Hepatocyte (in vitro differentiated cells): Measurements from ENCODE around the gene ABCA10. TPM values are rescaled to one million over a fixed set of nuclear protein-coding genes. Genes with fewer than 3 reads are reported as not detected.

Experiments
- DNase-seq: peaks from one replicate; pipeline ENCODE4 v3.0.0-alpha.2; 2016; ENCODE audit warnings: low spot score
- H2AFZ ChIP-seq: fragments of 200-600 bp; sonication (generic); 2 replicates; pipeline ENCODE4 v1.6.0; 2016; ENCODE audit warnings: antibody characterized with exemption, mild to moderate bottlenecking
- H3K27ac ChIP-seq: fragments of 200-600 bp; sonication (generic); 2 replicates; pipeline ENCODE4 v1.5.1; 2016; ENCODE audit warnings: mild to moderate bottlenecking
- H3K27me3 ChIP-seq: fragments of 200-600 bp; sonication (generic); 2 replicates; pipeline ENCODE4 v1.6.1; 2016
- H3K36me3 ChIP-seq: fragments of 200-600 bp; sonication (generic); replicated peaks from 2 replicates; pipeline ENCODE4 v1.5.1; 2016; ENCODE audit warnings: low read depth; ENCODE audit not compliant: insufficient read depth
- H3K4me1 ChIP-seq: fragments of 200-600 bp; sonication (generic); 2 replicates; pipeline ENCODE4 v1.5.1; 2016; ENCODE audit warnings: mild to moderate bottlenecking, moderate library complexity; ENCODE audit not compliant: insufficient read depth
- H3K4me2 ChIP-seq: fragments of 200-600 bp; sonication (generic); 2 replicates; pipeline ENCODE4 v1.6.0; 2016
- H3K4me3 ChIP-seq: fragments of 200-600 bp; sonication (generic); 2 replicates; pipeline ENCODE4 v1.5.1; 2016; ENCODE audit warnings: mild to moderate bottlenecking
- H3K79me2 ChIP-seq: fragments of 200-600 bp; sonication (generic); 2 replicates; pipeline ENCODE4 v1.6.0; 2017; ENCODE audit warnings: mild to moderate bottlenecking
- H3K9me2 ChIP-seq: fragments of 200-600 bp; sonication (generic); replicated peaks from 2 replicates; pipeline ENCODE4 v1.6.0; 2017; ENCODE audit warnings: mild to moderate bottlenecking; ENCODE audit not compliant: insufficient read depth
- H3K9me3 ChIP-seq: fragments of 200-600 bp; sonication (generic); 2 replicates; pipeline ENCODE4 v1.5.1; 2016; ENCODE audit warnings: low read depth, mild to moderate bottlenecking
- H4K20me1 ChIP-seq: fragments of 200-600 bp; sonication (generic); 2 replicates; pipeline ENCODE4 v1.6.0; 2016; ENCODE audit warnings: mild to moderate bottlenecking; ENCODE audit not compliant: insufficient read depth, poor library complexity, severe bottlenecking
- EZH2 ChIP-seq: fragments of 200-600 bp; sonication (generic); IDR thresholded peaks from 2 replicates; pipeline ENCODE4 v1.6.1; 2016; ENCODE audit warnings: antibody characterized with exemption, mild to moderate bottlenecking, borderline replicate concordance
- EZH2phosphoT487 ChIP-seq: fragments of 200-600 bp; sonication (generic); IDR thresholded peaks from one replicate; pipeline ENCODE4 v1.6.1; 2018; ENCODE audit warnings: antibody characterized with exemption, mild to moderate bottlenecking, low read depth, moderate library complexity; ENCODE audit not compliant: unreplicated experiment, severe bottlenecking
- WGBS: methylation state at CpG from one replicate; pipeline ENCODE4 v1.1.6; 2016; ENCODE audit warnings: low lambda C conversion rate; ENCODE audit errors: missing lambda C conversion rate; 5-methylcytosine and 5-hydroxymethylcytosine counted together
- polyA plus RNA-seq: library from polyadenylated mRNA; unstranded; fragments of >200 nt; fragmentation: Nextera tagmentation; extraction: Ambion mirVana; gene quantifications from 2 replicates; pipeline ENCODE4 v1.2.1, GENCODE V29; 2016
- total RNA-seq: library from RNA; depleted of rRNA; stranded (reverse); fragments of >200 nt; gene quantifications from 2 replicates; pipeline ENCODE4 v1.2.3, GENCODE V29; 2014
- TF ChIP-seq, protein P1 (sequence below): fragments of 200-600 bp; sonication (generic); IDR thresholded peaks from 2 replicates; pipeline ENCODE4 v1.5.1; 2016; ENCODE audit warnings: antibody characterized with exemption, mild to moderate bottlenecking; ENCODE audit not compliant: poor library complexity

Gene ABCA10
- total and polyA plus RNA-seq, 2 experiments from 2014 or later: 4.7 TPM; not detected in 1

DNA sequence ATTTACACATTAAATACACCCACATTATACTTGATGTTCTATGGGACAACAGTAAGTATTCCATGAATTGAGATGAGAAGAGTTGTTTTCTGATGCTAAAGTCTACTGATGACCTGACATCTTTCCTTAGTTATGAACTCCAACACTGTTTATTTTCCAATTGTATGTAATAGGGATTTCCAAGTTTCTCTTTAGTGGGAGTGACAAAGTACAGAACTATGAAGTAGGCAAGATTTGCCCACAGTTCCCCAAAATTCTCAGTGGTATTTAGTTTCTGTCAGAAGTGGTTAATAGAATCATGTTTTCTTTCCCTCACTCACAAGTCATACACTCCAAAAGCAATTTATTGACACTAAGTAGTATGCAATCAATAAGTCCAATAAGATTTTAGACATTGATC lies 64.4 kb downstream of the ABCA10 start:
- Histone ChIP-seq H4K20me1 (no peaks in the 10 kb centered on the region), H3K36me3 (no peaks in the 10 kb centered on the region), H3K4me2 (no peak overlapping the region), H3K79me2 (no peaks in the 10 kb centered on the region), H3K4me1 (no peaks in the 10 kb centered on the region), H3K4me3 (no peak overlapping the region), H3K9me2 (no peaks in the 10 kb centered on the region), H3K9me3 (no peaks in the 10 kb centered on the region), H3K27ac (no peak overlapping the region), H2AFZ (no peak overlapping the region), H3K27me3 (no peaks in the 10 kb centered on the region)
- TF ChIP-seq, protein P1, sequence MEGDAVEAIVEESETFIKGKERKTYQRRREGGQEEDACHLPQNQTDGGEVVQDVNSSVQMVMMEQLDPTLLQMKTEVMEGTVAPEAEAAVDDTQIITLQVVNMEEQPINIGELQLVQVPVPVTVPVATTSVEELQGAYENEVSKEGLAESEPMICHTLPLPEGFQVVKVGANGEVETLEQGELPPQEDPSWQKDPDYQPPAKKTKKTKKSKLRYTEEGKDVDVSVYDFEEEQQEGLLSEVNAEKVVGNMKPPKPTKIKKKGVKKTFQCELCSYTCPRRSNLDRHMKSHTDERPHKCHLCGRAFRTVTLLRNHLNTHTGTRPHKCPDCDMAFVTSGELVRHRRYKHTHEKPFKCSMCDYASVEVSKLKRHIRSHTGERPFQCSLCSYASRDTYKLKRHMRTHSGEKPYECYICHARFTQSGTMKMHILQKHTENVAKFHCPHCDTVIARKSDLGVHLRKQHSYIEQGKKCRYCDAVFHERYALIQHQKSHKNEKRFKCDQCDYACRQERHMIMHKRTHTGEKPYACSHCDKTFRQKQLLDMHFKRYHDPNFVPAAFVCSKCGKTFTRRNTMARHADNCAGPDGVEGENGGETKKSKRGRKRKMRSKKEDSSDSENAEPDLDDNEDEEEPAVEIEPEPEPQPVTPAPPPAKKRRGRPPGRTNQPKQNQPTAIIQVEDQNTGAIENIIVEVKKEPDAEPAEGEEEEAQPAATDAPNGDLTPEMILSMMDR: no peak
- TF ChIP-seq EZH2: no peak
- no peak for TF ChIP-seq EZH2phosphoT487
- DNase-seq: no peak

DNA sequence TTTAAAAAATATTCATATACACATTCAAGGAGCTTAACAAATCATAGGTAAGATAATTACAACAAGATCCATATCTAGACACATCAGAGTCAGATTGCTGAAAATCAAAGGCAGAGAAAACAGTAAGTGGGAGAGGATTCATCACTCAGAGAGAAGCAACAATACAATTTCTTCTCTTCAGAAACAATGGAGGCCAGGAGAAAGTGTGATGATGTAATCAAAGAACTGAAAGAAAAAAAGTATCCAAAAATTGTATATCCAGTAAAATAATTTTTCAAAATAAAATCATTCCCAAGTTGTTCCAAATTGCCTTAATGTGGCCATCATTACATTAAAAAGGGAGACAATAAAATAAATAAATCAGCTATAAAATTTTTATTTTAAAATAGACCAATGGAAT lies 69.2 kb downstream of the ABCA10 start:
- H3K27ac ChIP-seq: no peak overlapping the region
- no peak overlapping the region for H3K4me2 ChIP-seq
- no peaks in the 10 kb centered on the region for H3K36me3 ChIP-seq
- H3K79me2 ChIP-seq: no peaks in the 10 kb centered on the region
- no peak overlapping the region for H3K4me3 ChIP-seq
- no peaks in the 10 kb centered on the region for H3K9me2 ChIP-seq
- no peak overlapping the region for H2AFZ ChIP-seq
- no peaks in the 10 kb centered on the region for H3K4me1 ChIP-seq
- H3K9me3 ChIP-seq: no peaks in the 10 kb centered on the region
- no peaks in the 10 kb centered on the region for H3K27me3 ChIP-seq
- no peaks in the 10 kb centered on the region for H4K20me1 ChIP-seq
- TF ChIP-seq EZH2: no peak
- TF ChIP-seq, protein P1: no peak
- no peak for TF ChIP-seq EZH2phosphoT487
- DNase-seq: no peak

DNA sequence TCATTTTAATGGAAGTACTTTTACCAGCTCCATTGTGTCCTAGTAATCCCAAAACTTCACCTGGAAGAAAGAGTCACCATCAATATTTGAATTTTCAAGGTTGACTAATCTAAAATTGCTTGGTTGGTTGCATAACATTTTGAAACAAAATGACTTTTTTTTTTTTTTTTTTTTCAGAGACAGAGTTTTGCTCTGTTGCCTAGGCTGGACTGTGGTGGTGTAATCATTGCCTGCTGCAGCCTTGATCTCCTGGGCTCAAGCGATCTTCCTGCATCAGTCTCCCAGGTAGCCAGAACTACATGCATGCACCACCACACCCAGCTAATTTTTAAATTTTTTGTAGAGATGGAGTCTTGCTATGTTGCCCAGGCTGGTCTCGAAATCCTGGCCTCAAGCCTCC lies 74.4 kb downstream of the ABCA10 start:
- DNase-seq: no peak
- Histone ChIP-seq H2AFZ (no peak overlapping the region), H3K27me3 (no peaks in the 10 kb centered on the region), H3K4me3 (no peak overlapping the region), H3K4me2 (no peak overlapping the region), H4K20me1 (no peaks in the 10 kb centered on the region), H3K9me3 (no peaks in the 10 kb centered on the region), H3K4me1 (no peaks in the 10 kb centered on the region), H3K36me3 (no peaks in the 10 kb centered on the region), H3K27ac (no peak overlapping the region), H3K79me2 (no peaks in the 10 kb centered on the region), H3K9me2 (no peaks in the 10 kb centered on the region)
- TF ChIP-seq EZH2phosphoT487: no peak
- no peak for TF ChIP-seq EZH2
- TF ChIP-seq, protein P1: no peak
- WGBS: 93% methylated on average over 2 of the region's 2 CpGs

DNA sequence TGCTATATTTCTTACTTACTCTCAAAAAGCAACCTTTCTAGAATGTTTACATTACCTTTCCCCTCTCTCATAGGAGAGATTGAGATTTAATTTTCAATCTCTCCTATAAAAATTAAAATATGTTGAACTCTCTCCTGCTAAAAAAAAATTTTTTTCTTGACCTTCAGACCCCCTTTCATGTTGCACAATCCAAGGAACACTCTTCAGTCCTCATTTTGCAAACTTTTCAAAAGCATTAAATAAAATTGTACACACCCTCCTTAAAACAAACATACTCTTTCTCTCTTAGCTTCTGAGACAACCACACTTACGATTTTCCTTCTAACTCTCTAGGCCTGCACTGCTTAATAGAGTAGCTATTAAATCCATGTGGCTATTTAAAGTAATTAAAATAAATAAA lies 78.3 kb downstream of the ABCA10 start:
- Histone ChIP-seq H3K4me3 (no peak overlapping the region), H3K36me3 (no peaks in the 10 kb centered on the region), H3K79me2 (no peaks in the 10 kb centered on the region), H3K4me2 (no peak overlapping the region), H3K27me3 (no peaks in the 10 kb centered on the region), H3K9me3 (no peaks in the 10 kb centered on the region), H2AFZ (no peak overlapping the region), H3K9me2 (no peaks in the 10 kb centered on the region), H3K4me1 (no peaks in the 10 kb centered on the region), H4K20me1 (no peaks in the 10 kb centered on the region), H3K27ac (no peak overlapping the region)
- DNase-seq: no peak
- WGBS: 28% methylated on average over 1 of the region's 1 CpG
- TF ChIP-seq, protein P1: no peak
